Measurements from ENCODE around the gene RHCG. TPM values are rescaled to one million over a fixed set of nuclear protein-coding genes. Genes with fewer than 3 reads are reported as not detected.

The RHCG gene
- total RNA-seq, 2 donors from 2014 or later: 0.91 to 1.0 TPM

- H3K27me3 ChIP-seq (replicated peaks; ENCODE audit: insufficient read depth): peaks cover 7% of the 10 kb centered on the region
- no peak overlapping the region for H3K4me3 ChIP-seq
- no peaks in the 10 kb centered on the region for H3K36me3 ChIP-seq
- DNase-seq (ENCODE audit: low spot score): no peak
- no peak overlapping the region for H3K27ac ChIP-seq
- intact Hi-C loops (cut with DNase I): no loop called here
- H3K4me1 ChIP-seq (replicated peaks): no peaks in the 10 kb centered on the region
- no peaks in the 10 kb centered on the region for H3K9me3 ChIP-seq
- TF ChIP-seq POLR2AphosphoS5 (IDR thresholded peaks at IDR 0.05) (no peak), POLR2A (IDR thresholded peaks at IDR 0.05) (no peak)
- WGBS: 79% methylated on average over 6 of the region's 6 CpGs
These were observed 13.3 kb downstream of the RHCG start for GRCh38 chr15:89483079-89483478.

GRCh38 chr15:89482139-89482538, 14.2 kb downstream of the RHCG start:
- Histone ChIP-seq H3K27ac (no peak overlapping the region), H3K27me3 (replicated peaks; ENCODE audit: insufficient read depth) (peaks cover 7% of the 10 kb centered on the region), H3K4me3 (no peak overlapping the region), H3K36me3 (no peaks in the 10 kb centered on the region), H3K4me1 (replicated peaks) (no peaks in the 10 kb centered on the region), H3K9me3 (no peaks in the 10 kb centered on the region)
- intact Hi-C loops (cut with DNase I): no loop called here
- no peak for DNase-seq (ENCODE audit: low spot score)
- 78% methylated on average over 5 of the region's 5 CpGs for WGBS
- no peak for TF ChIP-seq POLR2A (IDR thresholded peaks at IDR 0.05)
- no peak for TF ChIP-seq POLR2AphosphoS5 (IDR thresholded peaks at IDR 0.05)

- H3K4me3 ChIP-seq: no peak overlapping the region
- H3K27me3 ChIP-seq (replicated peaks; ENCODE audit: insufficient read depth): peaks cover 2% of the 10 kb centered on the region
- no peak overlapping the region for H3K27ac ChIP-seq
- TF ChIP-seq POLR2AphosphoS5 (IDR thresholded peaks at IDR 0.05) (no peak), POLR2A (IDR thresholded peaks at IDR 0.05) (no peak), CTCF (IDR thresholded peaks at IDR 0.05) (no peak)
- 89% methylated on average over 3 of the region's 3 CpGs for WGBS
- H3K4me1 ChIP-seq (replicated peaks): no peaks in the 10 kb centered on the region
- no peaks in the 10 kb centered on the region for H3K9me3 ChIP-seq
- intact Hi-C loops (cut with DNase I): no loop called here
- DNase-seq (ENCODE audit: low spot score): no peak
- H3K36me3 ChIP-seq: no peaks in the 10 kb centered on the region
These were observed 15.9 kb downstream of the RHCG start for GRCh38 chr15:89480505-89480904.

- H3K4me3 ChIP-seq: no peak overlapping the region
These were observed 17.2 kb downstream of the RHCG start for GRCh38 chr15:89479173-89479572.

GRCh38 chr15:89477411-89478242, 18.8 kb downstream of the RHCG start:
- TF ChIP-seq CTCF (IDR thresholded peaks at IDR 0.05): no peak
- TF ChIP-seq POLR2AphosphoS5 (IDR thresholded peaks at IDR 0.05): no peak
- TF ChIP-seq POLR2A (IDR thresholded peaks at IDR 0.05): no peak
- Histone ChIP-seq H3K27me3 (replicated peaks; ENCODE audit: insufficient read depth) (peaks cover 6% of the 10 kb centered on the region), H3K9me3 (no peaks in the 10 kb centered on the region), H3K4me3 (no peak overlapping the region), H3K27ac (no peak overlapping the region), H3K36me3 (no peaks in the 10 kb centered on the region), H3K4me1 (replicated peaks) (no peaks in the 10 kb centered on the region)
- no peak for DNase-seq (ENCODE audit: low spot score)
- WGBS: 82% methylated on average over 22 of the region's 22 CpGs
- intact Hi-C loops (cut with DNase I): no loop called here

More at GRCh38 chr15:89479173-89479572, 17.2 kb downstream of the RHCG start:
- H3K36me3 ChIP-seq: no peaks in the 10 kb centered on the region
- DNase-seq (ENCODE audit: low spot score): no peak
- no peaks in the 10 kb centered on the region for H3K4me1 ChIP-seq (replicated peaks)
- H3K27ac ChIP-seq: no peak overlapping the region
- intact Hi-C loops (cut with DNase I): no loop called here
- no peaks in the 10 kb centered on the region for H3K9me3 ChIP-seq
- TF ChIP-seq CTCF (IDR thresholded peaks at IDR 0.05) (no peak), POLR2A (IDR thresholded peaks at IDR 0.05) (no peak), POLR2AphosphoS5 (IDR thresholded peaks at IDR 0.05) (no peak)
- H3K27me3 ChIP-seq (replicated peaks; ENCODE audit: insufficient read depth): peaks cover 2% of the 10 kb centered on the region
- WGBS: 85% methylated on average over 7 of the region's 7 CpGs

- intact Hi-C loops (cut with DNase I): no loop called here
- 26% methylated on average over 6 of the region's 6 CpGs for WGBS
- Histone ChIP-seq H3K27ac (no peak overlapping the region), H3K4me3 (no peak overlapping the region), H3K9me3 (no peaks in the 10 kb centered on the region), H3K36me3 (no peaks in the 10 kb centered on the region), H3K4me1 (replicated peaks) (no peaks in the 10 kb centered on the region), H3K27me3 (replicated peaks; ENCODE audit: insufficient read depth) (peaks cover 14% of the 10 kb centered on the region)
- TF ChIP-seq POLR2AphosphoS5 (IDR thresholded peaks at IDR 0.05) (no peak), CTCF (IDR thresholded peaks at IDR 0.05) (no peak)
- no peak for DNase-seq (ENCODE audit: low spot score)
These were observed 20.7 kb downstream of the RHCG start for GRCh38 chr15:89475661-89476060.
